Activated CD4-positive, alpha-beta T cell treated with anti-CD3 and anti-CD28 coated beads, Interleukin-2, amount 50 U/mL, for 24 hours (primary cell): ENCODE measurements around the gene IL7R.

Experiments
- DNase-seq, 2 donors: peaks; one replicate each; pipeline ENCODE4 v3.0.0-alpha.2; 2020; ENCODE audit warnings: low read depth in 1 of 2, low spot score in 1 of 2

The IL7R gene

GRCh38 chr5:35856765-35857351 is at the start of gene IL7R:
TSS of gene IL7R (plus strand) at chr5:35856891. CDS start at chr5:35856978, 87 bp downstream.
- peak in 1 of 2 donors; percentile 40 for DNase-seq

GRCh38 chr5:35810601-35811000 is 46.1 kb upstream of the IL7R start:
- no peak for DNase-seq

GRCh38 chr5:35811108-35811741 is 45.5 kb upstream of the IL7R start:
- DNase-seq = no peak

GRCh38 chr5:35813521-35813920 is 43.2 kb upstream of the IL7R start:
- no peak for DNase-seq

GRCh38 chr5:35815089-35815936 is 41.4 kb upstream of the IL7R start:
- DNase-seq = no peak

GRCh38 chr5:35816881-35817521 is 39.7 kb upstream of the IL7R start:
- no peak for DNase-seq

- DNase-seq = no peak
Measured at GRCh38 chr5:35819026-35819425, 37.7 kb upstream of the IL7R start.

GRCh38 chr5:35819668-35820067 is 37.0 kb upstream of the IL7R start:
- no peak for DNase-seq

GRCh38 chr5:35820735-35821134 is 36.0 kb upstream of the IL7R start:
- no peak for DNase-seq

GRCh38 chr5:35821513-35821912 is 35.2 kb upstream of the IL7R start:
- DNase-seq = no peak

GRCh38 chr5:35822511-35822910 is 34.2 kb upstream of the IL7R start:
- no peak for DNase-seq

GRCh38 chr5:35823347-35824098 is 33.2 kb upstream of the IL7R start:
- no peak for DNase-seq

GRCh38 chr5:35826056-35826455 is 30.6 kb upstream of the IL7R start:
- no peak for DNase-seq

GRCh38 chr5:35826554-35826953 is 30.1 kb upstream of the IL7R start:
- no peak for DNase-seq

GRCh38 chr5:35828082-35828598 is 28.6 kb upstream of the IL7R start:
- no peak for DNase-seq

- DNase-seq = no peak
Measured at GRCh38 chr5:35830587-35830986, 26.1 kb upstream of the IL7R start.

GRCh38 chr5:35832762-35833161 is 23.9 kb upstream of the IL7R start:
- no peak for DNase-seq

- DNase-seq = no peak
Measured at GRCh38 chr5:35833224-35833623, 23.5 kb upstream of the IL7R start.

GRCh38 chr5:35835796-35836742 is 20.6 kb upstream of the IL7R start:
- DNase-seq = no peak
